IPS-20b (cell line): ENCODE measurements around the gene TGOLN2.
"Not testable (repeated sequence)": the region's sequence is repeated elsewhere in the genome, so short reads cannot be mapped to it uniquely, and the experiment has no call there.

Source experiments
- H3K27ac ChIP-seq: one replicate; pipeline ENCODE4 v1.5.1; 2013; ENCODE audit warnings: low read length
- H3K27me3 ChIP-seq: 2 replicates; pipeline ENCODE4 v1.6.1; 2013; ENCODE audit warnings: mild to moderate bottlenecking, low read length, inconsistent platforms; ENCODE audit not compliant: insufficient read depth
- H3K36me3 ChIP-seq: 2 replicates; pipeline ENCODE4 v1.6.1; 2013; ENCODE audit warnings: low read depth, mild to moderate bottlenecking, inconsistent platforms, low read length, moderate library complexity; ENCODE audit not compliant: insufficient read depth
- H3K4me1 ChIP-seq: 2 replicates; pipeline ENCODE4 v1.6.1; 2013; ENCODE audit warnings: mild to moderate bottlenecking, control low read depth, inconsistent platforms, low read length, moderate library complexity; ENCODE audit not compliant: insufficient read depth
- H3K4me3 ChIP-seq: 2 replicates; pipeline ENCODE4 v1.5.1; 2013; ENCODE audit warnings: mild to moderate bottlenecking, low read length, inconsistent platforms
- H3K9ac ChIP-seq: 2 replicates; pipeline ENCODE4 v1.6.1; 2013; ENCODE audit warnings: low read depth, mild to moderate bottlenecking, inconsistent platforms, low read length, moderate library complexity
- H3K9me3 ChIP-seq: 2 replicates; pipeline ENCODE4 v1.6.1; 2013; ENCODE audit warnings: mild to moderate bottlenecking, low read depth, low read length, inconsistent platforms; ENCODE audit not compliant: insufficient read depth

The TGOLN2 gene

DNA sequence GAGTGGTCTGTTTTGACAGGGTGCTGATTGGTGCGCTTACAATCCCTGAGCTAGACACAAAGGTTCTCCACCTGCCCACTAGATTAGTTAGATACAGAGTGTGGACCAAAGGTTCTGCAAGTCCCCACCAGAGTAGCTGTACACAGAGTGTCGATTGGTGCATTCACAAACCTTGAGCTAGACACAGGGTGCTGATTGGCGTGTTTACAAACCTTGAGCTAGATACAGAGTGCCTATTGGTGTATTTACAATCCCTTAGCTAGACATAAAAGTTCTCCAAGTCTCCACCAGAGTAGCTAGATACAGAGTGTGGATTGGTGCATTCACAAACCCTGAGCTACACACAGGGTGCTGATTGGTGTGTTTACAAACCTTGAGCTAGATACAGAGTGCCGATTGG lies 6.1 kb upstream of the TGOLN2 start:
- H3K4me3 ChIP-seq, H3K9me3 ChIP-seq, H3K4me1 ChIP-seq, H3K27ac ChIP-seq, H3K9ac ChIP-seq, H3K27me3 ChIP-seq, H3K36me3 ChIP-seq: not testable (repeated sequence)

DNA sequence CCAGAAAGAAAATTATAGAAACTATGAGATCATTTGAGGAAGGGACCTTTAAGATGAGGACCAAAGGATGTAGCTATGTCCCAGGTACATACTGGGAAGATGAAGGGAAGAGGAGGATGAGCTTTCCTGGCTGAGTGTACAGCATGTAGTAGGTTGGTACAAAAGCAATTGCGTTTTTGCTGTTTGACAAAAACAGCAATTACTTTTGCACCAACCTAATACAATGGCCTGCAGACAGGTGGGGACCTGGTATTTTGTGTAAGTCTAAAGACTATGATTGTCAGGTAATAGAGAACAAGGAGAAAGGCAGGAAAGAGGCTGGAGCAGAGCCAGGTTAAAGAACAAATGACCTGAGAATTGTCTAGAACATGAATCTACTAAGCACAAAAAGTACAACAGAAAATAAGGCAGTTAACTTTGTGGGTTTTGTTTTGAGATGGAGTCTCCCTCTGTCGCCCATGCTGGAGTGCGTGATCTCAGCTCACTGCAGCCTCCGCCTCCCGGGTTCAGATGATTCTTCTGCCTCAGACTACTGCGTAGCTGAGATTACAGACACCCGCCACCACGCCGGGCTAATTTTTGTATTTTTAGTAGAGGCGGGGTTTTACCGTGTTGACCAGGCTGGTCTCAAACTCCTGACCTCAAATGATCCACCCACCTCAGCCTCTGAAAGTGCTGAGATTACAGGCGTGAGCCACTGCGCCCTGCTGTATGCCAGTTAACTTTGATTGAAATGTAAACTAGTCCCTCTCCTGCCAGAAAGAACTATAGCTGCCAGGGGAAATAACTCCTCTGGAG lies 3.2 kb upstream of the TGOLN2 start:
- no peaks in the 10 kb centered on the region for H3K27me3 ChIP-seq
- no peaks in the 10 kb centered on the region for H3K9me3 ChIP-seq
- no peak overlapping the region for H3K27ac ChIP-seq
- peaks cover 4% of the 10 kb centered on the region; the same call in 1 of the 2 replicates for H3K36me3 ChIP-seq
- H3K4me1 ChIP-seq: peaks cover 10% of the 10 kb centered on the region
- no peak overlapping the region for H3K9ac ChIP-seq
- H3K4me3 ChIP-seq: no peak overlapping the region

DNA sequence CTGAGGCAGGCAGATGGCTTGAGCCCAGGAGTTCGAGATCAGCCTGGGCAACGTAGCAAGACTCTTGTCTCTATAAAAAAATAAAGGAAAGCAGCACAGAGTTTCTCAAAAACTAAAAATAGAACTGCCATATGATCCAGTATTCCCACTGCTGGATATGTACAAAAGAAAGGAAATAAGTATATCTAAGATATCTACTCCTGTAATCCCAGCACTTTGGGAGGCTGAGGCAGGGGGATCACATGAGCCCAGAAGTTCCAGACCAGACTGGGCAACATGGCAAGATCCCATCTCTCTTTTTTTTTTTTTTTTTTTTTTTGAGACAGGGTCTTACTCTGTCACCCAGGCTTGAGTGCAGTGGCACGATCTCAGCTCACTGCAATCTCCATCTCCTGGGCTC lies 1.9 kb upstream of the TGOLN2 start:
- H3K9ac ChIP-seq, H3K4me3 ChIP-seq, H3K9me3 ChIP-seq, H3K27me3 ChIP-seq, H3K27ac ChIP-seq: not testable (repeated sequence)
- peaks cover 17% of the 10 kb centered on the region for H3K36me3 ChIP-seq
- peaks cover 12% of the 10 kb centered on the region for H3K4me1 ChIP-seq

DNA sequence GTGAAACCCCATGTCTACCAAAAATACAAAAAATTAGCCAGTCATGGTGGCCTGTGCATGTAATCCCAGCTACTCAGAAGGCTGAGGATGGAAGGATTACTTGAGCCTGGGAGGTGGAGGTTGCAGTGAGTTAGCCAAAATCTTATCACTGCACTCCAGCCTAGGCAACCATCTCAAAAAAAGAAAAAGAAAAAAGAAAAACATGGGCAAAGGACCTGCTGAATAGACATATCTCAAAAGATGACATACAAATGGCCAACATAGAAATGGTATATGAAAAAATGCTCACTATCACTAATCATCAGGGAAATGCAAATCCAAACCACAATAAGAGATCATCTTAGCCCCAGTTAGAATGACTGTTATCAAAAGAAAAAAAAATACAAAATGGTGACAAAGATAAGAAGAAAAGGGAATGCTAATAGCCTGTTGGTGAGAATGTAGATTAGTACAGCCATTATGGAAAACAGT lies 1.4 kb upstream of the TGOLN2 start:
- no peaks in the 10 kb centered on the region for H3K9me3 ChIP-seq
- H3K27ac ChIP-seq: no peak overlapping the region
- H3K27me3 ChIP-seq: no peaks in the 10 kb centered on the region
- H3K9ac ChIP-seq: no peak overlapping the region; the same call in 1 of the 2 replicates
- H3K4me1 ChIP-seq: peaks cover 12% of the 10 kb centered on the region
- no peak overlapping the region for H3K4me3 ChIP-seq
- peaks cover 22% of the 10 kb centered on the region for H3K36me3 ChIP-seq

DNA sequence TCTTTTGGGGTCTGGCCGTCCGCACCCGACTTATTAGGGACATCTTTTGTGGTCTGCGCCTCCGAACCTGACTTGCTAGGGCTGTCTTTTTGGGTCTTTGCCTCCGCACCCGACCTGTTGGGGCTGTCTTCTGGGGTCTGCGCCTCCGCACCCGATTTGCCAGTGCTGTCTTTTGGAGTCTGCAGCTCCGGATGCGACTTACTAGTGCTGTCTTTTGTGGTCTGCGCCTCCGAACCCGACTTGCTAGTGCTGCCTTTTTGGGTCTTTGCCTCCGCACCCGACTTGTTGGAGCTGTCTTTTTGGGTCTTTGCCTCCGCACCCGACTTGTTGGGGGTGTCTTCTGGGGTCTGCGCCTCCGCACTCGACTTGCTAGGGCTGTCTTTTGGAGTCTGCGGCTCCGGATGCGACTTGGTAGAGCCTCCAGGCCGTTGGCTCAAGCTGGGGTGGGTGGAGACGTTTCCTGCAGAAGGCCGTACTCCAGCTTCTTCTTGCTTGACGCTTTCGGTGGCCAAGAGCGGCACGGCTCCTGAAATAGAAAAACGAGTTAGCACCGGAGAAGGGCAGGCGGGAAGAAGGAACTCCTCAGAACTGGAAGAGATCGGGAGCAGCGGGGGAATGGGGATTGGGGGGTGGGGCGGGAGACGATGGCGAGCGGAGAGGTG lies 498 bp downstream of the TGOLN2 start:
- H3K4me1 ChIP-seq: peaks cover 12% of the 10 kb centered on the region
- H3K36me3 ChIP-seq: peaks cover 41% of the 10 kb centered on the region
- no peak overlapping the region for H3K27ac ChIP-seq
- no peaks in the 10 kb centered on the region for H3K9me3 ChIP-seq
- peak overlapping the region; percentile 81 for H3K4me3 ChIP-seq
- H3K27me3 ChIP-seq: no peaks in the 10 kb centered on the region
- H3K9ac ChIP-seq: peak overlapping the region; percentile 93

DNA sequence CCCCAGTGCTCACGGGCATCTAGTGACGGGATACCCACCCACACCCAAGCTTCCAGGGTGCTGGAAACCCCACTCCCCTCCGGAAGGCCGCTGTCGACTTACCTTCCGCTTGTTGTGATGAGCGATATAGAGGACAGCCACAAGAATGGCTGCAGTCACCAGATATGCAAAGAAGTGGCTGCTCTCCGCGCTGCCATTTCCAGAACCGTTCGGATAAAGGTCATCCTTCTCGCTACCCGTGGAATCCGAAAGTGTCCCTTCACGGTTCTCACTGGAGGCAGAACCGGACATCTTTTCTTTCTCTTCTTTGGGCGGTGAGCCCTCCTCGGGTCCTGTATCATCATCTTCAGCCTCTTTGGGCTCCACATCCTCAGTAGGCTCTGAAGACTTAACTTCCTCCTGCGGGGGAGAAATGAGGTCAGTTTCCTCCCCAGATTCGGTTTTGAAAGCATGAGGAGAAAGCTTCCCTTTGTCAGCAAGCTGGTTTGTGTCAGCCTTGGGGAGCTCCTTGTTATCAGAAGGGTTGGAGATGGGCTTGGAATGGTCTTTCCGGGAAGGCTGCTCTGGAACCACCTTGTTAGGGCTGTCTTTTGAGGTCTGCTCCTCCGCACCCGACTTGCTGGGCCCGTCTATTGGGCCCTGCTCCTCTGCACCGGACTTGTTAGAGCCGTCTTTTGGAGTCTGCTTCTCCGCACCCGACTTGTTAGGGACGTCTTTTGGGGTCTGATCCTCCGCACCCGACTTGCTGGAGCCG lies 1.2 kb downstream of the TGOLN2 start:
- Histone ChIP-seq H3K9ac (peak overlapping the region; percentile 93), H3K27me3 (no peaks in the 10 kb centered on the region), H3K4me3 (peak overlapping the region; percentile 81), H3K27ac (no peak overlapping the region), H3K4me1 (peaks cover 12% of the 10 kb centered on the region), H3K9me3 (no peaks in the 10 kb centered on the region), H3K36me3 (peaks cover 48% of the 10 kb centered on the region)

DNA sequence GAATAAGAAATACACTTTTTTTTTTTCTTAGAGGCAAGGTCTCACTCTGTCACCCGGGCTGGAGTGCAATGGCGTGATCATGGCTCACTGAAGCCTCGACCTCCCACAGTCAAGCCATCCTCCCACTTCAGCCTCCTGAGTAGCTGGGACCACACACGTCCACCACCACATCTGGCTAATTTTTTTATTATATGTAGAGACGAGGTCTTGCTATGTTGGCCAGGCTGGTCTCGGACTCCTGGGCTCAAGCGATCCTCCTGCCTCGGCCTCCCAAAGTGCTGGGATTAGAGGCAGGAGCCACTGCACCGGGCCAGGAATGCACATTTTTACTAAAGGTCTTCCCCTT lies 2.4 kb downstream of the TGOLN2 start:
- Histone ChIP-seq H3K27me3 (no peaks in the 10 kb centered on the region), H3K9ac (no peak overlapping the region), H3K9me3 (no peaks in the 10 kb centered on the region), H3K36me3 (peaks cover 60% of the 10 kb centered on the region), H3K4me1 (peaks cover 12% of the 10 kb centered on the region), H3K27ac (no peak overlapping the region), H3K4me3 (peak overlapping the region; percentile 81)

DNA sequence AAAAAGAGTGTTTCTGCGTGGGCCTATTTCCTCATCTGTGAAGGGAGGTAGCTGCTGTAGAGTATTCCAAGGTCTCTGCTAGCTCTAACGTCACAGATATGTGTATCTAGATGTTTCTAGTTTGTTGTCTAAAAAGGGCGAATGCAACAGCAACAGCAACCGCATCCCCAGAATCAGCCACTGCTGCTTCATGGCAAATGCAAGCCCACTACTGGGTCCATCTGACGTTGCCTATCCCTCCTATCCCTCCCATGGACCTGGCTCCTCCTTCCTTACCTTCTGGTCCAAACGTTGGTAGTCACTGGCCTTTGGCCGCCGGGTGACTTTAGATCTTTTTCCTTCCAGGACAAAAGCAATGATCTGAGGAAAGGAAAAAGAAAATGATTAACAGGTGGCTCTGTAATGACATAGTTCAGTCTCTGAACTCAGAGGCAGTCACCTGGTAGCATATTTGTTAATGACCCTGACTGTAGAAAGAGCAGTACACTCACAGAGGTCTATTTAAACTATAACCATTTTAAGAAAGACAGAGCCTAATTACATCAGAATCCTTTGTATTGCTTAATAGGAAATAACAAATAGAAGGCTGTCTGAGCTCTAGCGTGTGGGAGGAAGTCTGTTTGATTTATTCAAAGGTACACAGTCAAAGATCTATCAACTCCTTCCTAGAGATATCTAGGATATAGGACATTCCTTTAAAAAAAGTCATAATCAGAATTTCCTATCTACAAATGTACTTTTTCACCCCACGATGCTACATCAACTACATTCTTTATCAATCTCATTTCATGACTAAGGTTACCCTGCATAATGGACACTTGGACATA lies 2.9 kb downstream of the TGOLN2 start:
- Histone ChIP-seq H3K36me3 (peaks cover 66% of the 10 kb centered on the region), H3K9me3 (no peaks in the 10 kb centered on the region), H3K27ac (no peak overlapping the region), H3K9ac (no peak overlapping the region), H3K27me3 (no peaks in the 10 kb centered on the region), H3K4me1 (peaks cover 12% of the 10 kb centered on the region), H3K4me3 (peak overlapping the region; percentile 46)

DNA sequence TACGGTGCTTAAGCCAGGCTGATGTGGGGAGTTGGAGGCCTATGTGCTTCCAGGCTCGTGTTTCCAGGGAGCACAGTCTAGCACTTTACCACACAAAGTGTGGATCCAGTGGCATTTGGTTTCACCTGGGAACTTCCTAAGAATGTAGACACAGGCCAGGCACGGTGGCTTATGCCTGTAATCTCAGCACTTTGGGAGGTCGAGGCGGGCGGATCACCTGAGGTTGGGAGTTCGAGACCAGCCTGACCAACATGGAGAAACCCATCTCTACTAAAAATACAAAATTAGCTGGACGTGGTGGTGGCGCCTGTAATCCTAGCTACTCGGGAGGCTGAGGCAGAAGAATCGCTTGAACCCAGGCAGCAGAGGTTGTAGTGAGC lies 3.8 kb downstream of the TGOLN2 start:
- not testable (repeated sequence) for H3K9me3 ChIP-seq, H3K27me3 ChIP-seq, H3K4me3 ChIP-seq, H3K9ac ChIP-seq, H3K27ac ChIP-seq
- H3K4me1 ChIP-seq: peaks cover 12% of the 10 kb centered on the region
- H3K36me3 ChIP-seq: peaks cover 73% of the 10 kb centered on the region

DNA sequence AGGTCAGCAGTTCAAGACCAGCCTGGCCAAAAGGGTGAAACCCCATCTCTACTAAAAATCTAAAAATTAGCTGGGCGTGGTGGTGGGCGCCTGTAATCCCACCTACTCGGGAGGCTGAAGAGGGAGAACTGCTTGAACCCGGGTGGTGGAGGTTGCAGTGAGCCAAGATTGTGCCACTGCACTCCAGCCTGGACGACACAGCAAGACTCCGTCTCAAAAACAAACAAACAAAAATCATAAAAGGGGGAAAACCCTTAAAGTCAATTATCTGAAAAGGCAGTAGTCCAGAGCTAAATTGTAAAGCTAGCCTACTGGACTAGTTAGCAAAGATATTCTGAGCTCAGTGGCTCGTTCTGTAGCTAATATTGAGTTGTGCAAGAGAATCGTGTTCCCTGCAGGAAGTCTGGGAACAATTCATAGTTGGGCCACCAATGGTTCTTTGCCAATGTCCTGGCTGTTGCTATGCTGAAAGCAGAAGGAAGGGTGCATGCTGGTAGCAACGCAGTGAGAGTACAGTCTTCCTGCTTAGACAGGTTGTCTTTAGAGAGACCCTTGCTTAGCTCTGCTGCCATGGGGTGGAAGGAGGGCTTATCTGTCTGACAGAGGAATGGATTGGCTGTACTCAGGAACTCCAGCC lies 4.3 kb downstream of the TGOLN2 start:
- Histone ChIP-seq H3K9ac (no peak overlapping the region), H3K4me1 (peaks cover 12% of the 10 kb centered on the region), H3K4me3 (no peak overlapping the region), H3K27ac (no peak overlapping the region), H3K36me3 (peaks cover 78% of the 10 kb centered on the region), H3K27me3 (no peaks in the 10 kb centered on the region), H3K9me3 (no peaks in the 10 kb centered on the region)

DNA sequence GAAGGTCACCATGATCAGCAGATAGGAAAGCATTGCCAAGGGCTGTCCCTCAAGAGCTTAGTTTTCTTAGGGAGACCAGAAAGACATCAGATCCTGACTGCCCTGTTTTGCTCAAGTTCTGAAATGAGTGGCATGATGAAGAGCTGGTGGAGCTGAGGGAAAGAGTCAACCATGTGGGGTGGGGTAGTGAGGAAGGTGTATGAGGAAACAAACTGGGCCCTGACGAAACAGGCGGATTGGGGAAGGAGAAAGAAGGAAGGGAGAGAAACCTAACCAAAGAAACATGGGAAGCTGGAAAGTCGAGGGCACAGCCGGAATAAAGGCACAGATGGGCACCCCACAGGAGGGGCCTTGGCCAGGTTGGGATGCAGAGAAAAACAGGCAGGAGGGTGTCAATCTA lies 8.0 kb downstream of the TGOLN2 start:
- Histone ChIP-seq H3K9me3 (no peaks in the 10 kb centered on the region), H3K4me3 (no peak overlapping the region), H3K36me3 (peaks cover 78% of the 10 kb centered on the region), H3K27me3 (no peaks in the 10 kb centered on the region), H3K4me1 (no peaks in the 10 kb centered on the region), H3K27ac (no peak overlapping the region), H3K9ac (no peak overlapping the region)
